Left forelimb (tissue), 1 donor: ENCODE data around the gene ANTXR1.
"Not testable (repeated sequence)": the region's sequence is repeated elsewhere in the genome, so short reads cannot be mapped to it uniquely, and the experiment has no call there.

Experiments
- DNase-seq: peaks from one replicate; pipeline ENCODE4 v3.0.0-alpha.2; 2018; ENCODE audit warnings: low spot score

Gene ANTXR1

DNA sequence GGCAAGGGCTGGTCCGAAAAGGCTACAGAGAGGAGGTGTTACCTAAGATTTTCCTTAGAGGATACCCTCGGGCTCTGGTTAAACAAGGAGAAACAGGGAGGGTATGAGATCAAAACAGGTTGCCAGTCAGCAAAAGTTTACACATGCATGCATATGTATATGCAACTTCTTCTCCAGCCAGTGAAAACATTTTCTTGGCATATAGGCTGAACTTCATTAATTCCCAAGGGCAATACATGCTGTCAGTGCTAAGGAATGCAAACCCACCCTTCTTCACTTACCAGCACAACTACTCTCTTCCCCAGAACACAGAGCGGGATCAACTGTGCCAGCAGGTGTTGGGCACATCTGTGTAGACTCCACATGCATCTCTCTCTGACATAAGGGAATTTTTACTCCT lies 198.1 kb downstream of the ANTXR1 start:
- no peak for DNase-seq

DNA sequence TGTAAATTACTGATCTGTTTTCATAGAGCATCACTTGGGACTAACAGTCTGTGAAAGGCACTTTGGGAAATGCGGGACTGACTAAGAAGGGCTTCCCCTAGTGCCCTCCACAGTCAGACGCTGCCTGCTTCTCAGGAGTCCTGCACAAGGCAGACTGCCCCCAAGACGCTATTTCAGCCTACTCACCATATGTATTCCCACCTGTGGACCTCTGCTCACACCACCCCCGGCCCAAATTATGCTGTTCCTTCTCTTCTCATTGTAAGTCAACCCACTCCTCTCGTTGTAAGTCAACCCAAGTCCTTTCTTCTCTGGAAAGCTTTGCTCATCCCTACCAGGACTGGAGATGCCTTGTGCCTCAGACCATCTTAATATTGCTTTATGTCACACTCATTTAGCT lies 198.7 kb downstream of the ANTXR1 start:
- no peak for DNase-seq

DNA sequence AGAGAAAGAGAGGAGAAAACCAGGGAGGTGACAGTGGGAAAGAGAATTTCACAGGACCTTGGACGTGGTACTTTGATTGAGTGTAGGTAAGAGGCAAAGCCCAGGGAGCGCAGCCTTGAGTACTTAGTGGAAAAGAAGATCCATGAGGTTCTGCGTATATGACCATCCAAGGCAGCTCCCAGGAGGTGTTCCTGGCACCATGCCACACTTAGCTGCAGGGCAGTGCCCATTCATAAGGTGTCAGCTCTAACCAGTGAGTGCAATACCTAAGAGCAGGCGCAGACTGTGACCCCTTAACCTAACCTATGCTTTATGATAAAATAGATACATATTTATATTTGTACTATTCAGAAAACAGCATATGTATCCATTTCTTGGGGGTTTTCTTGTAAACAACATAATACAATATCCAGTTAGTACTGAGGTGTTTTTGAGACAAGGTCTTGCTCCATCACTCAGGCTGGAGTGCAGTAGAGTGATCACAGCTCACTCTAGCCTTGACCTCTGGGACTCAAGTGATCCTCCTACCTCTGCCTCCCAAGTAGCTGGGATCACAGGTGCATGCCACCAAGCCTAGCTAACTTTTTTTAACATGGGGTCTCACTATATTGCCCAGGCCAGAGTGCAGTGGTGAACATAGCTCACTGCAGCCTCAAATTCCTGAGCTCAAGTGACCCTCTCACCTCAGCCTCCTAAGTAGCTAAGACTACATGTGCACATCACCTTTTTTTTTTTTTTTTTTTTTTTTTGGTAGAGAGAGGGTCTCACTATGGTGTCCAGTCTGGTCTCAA lies 199.5 kb downstream of the ANTXR1 start:
- DNase-seq: no peak

DNA sequence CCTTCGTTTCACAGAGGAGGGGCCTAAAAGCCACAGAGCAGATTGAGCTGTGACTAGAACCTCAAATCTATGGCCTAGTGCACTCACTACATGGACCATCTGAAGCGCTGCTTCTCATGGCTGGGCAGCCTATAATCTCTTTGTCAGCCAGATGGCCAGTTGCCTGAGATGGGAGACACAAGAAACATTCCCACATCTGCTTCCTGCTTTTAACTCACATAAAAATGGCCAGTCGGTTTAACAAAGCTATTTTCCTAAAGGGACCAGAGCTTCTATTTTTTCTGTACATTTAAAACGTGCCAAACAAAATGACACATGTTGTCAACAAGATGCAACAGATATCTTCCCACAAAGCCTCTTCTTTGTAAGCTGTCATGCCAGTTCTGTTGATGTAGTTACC lies 200.2 kb downstream of the ANTXR1 start:
- no peak for DNase-seq

DNA sequence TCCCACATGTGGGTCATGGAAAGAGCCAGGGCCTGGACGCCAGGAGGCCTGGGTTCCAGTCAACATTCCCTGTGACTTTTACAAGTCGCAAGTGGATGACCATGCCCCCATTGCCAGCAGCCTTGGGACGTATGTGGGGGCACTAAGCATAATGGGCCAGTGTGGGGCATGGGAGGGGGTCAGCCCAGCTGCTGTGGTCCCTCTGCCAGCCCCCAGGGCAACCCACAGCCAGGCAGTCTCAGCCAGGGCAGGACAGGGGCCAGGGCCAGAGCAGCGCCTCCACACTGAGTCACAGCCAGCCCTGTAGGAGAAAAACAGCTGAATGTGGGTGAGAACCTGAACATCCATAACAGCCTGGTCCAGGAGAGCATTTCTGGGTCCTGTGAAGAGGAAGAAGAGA lies 200.8 kb downstream of the ANTXR1 start:
- no peak for DNase-seq

DNA sequence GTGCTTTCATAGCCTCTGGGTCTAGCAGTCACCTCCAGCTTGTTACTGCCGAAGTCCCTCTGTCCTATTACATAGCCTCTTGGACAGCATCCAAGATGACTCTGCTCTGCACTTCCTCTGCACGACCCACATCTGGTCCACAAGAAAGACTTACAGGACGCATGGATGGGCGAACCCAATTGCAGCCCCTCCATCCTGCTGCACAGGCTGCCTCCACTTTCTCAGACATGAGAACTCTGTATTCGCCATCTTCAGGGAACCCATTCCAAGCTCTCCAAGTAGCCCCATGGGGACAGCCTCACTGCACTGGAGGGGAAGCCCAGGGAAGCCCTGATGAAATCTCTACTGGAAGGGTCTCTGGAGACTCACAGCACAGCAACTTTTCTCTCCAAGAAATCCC lies 201.9 kb downstream of the ANTXR1 start:
- DNase-seq: no peak

DNA sequence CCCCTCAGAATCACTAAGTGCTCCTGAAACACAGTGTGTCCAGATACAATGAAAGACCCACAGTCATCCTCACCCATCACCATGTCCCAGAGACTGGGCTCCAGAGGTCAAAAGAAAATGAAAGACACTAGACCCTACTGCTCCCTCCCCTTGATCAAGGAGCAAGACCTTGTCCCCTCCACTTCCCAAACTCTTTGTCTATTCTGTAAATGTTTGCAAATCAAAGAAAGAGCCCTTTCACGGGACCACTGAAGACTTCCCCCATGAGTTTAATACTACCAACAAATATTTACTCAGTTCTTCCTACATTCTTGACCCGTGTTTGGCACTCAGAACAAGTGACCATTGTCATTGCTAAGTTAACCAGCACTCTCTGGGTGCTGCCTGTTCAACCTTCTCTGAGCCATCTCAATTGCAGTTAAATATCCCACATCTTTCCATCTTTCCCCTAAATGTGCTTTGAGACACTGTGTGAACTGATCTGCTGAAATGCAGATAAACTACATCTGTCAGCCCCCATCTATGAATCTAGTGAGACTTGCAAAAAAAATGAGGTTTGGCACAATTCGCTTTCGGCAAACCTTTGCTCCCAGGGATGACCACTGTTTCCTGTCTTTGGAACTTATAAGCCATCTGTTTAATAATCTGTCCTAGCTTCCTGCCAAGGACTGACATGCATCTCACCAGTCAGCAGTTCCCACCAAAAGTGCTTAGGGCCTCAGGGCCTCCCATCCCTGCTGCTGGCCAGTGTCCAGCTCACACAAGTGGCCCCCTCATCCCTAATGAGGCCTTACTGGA lies 203.8 kb downstream of the ANTXR1 start:
- DNase-seq: peak; percentile 75

DNA sequence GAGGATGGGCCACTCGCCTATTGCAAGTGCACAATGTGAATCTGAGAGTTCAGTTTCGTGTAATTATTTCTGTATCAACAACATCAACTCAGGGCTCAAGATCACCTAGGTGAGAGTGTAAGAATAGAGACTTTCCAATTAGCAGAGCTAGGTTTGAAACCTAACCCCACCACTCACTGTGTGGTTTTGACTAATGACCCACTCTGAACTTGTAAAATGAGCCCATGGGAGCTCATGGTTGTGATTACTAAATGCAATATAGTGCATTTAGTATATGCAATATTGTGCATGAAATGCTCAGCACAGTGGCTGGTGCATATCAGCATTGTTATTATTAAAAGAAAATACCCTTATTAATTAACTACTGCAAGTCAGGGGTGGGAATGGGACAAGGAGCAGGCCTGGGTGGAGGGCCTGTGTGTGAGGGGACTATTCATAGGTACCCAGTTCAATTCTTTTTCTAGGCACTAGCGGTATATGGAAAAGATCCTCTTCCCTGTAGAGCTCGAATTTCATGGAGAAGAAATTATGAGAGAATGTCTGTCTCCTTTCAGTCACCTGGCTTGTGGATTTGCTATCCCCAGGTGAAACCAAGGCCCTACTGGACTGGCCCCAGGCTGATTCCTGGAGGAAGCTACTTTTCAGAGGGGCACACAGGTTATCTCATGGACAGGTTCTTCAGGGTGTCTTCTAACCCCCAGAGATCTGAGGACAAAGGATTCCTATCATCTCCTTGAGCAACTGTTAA lies 204.5 kb downstream of the ANTXR1 start:
- DNase-seq: no peak

DNA sequence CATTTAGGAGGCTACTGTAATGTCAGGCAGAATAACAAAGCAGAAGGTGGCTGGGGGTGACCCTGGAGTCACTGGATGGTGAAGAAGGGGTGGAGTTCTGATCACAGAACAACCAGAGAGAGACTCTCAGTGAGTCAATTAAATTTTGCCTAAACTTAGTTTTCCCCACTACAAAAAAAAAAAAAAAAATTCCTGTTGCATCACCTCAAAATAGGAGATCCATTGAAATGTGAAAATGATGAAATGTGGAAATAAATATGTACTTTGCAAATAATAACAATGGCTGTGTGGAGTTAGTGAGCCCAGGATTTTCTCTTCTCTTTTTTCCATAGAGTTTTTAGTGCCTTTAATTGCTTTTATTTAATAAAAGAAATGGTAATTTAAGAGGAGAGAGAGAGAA lies 208.5 kb downstream of the ANTXR1 start:
- no peak for DNase-seq

DNA sequence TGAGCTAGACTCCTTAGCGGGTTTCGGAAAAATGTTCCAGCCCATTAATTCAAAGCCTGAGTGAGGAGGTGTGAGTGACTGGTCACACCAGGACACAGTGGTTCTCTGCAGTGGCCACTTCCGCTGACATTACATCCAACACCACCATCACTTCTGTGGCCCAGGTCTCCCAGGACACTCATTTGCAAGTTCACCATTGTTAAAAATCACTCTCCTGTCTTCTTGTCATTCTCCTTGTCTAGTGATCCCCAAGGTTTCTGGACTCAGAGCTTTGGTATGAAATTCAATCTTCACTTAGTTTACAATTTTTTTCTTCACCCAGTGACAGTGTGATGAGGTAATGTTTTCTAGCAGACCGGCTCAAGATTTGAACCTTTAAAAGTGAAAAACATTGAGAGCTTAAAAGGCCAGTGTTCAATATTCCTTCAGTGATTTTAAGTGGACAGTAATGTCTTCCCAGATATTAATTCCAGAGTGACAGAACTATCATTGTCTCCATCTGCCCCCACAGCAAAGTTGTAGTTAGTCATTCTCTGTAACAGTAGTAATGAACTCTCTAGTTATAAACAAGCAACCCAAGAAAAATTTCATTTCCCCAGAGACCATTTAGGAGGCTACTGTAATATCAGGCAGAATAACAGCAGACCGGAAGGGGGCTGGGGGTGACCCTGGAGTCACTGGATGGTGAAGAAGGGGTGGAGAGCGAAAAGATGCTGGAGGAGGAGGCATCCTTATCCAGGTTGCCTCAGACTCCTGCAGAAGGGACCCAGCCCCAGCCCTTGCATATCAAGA lies 209.2 kb downstream of the ANTXR1 start:
- no peak for DNase-seq

DNA sequence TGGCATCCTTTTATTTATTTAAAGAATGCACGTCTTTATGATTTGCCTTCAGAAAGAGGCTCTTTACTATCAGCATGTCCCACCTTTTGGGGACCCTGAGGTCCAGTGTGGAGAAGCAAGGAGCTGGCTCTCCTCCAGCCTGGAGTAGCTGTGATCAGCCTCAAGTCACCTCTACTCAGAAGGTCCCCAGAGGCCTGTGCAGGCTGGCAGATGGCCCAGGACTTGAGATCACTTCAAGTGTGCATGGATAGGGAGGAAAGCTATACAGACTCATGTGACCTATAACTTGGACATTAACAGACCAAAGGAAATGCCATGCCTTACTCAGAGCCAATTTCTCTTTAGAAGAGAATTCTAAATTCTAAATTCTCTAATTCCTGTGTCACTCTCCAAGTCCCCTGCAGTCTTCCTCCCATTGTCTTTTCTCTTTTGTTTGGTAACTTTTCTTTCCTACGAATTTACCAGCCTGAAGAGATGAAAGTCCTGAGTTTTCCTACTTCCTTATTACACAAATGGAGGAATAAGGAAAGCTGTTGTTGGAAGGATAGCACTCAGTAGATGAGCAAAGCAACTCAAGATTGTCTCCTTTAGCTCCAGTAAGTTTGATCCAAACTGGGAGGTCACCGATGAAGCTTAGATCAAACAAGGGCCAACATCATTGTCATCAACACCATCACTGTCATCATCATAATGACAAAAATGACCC lies 210.1 kb downstream of the ANTXR1 start:
- no peak for DNase-seq

DNA sequence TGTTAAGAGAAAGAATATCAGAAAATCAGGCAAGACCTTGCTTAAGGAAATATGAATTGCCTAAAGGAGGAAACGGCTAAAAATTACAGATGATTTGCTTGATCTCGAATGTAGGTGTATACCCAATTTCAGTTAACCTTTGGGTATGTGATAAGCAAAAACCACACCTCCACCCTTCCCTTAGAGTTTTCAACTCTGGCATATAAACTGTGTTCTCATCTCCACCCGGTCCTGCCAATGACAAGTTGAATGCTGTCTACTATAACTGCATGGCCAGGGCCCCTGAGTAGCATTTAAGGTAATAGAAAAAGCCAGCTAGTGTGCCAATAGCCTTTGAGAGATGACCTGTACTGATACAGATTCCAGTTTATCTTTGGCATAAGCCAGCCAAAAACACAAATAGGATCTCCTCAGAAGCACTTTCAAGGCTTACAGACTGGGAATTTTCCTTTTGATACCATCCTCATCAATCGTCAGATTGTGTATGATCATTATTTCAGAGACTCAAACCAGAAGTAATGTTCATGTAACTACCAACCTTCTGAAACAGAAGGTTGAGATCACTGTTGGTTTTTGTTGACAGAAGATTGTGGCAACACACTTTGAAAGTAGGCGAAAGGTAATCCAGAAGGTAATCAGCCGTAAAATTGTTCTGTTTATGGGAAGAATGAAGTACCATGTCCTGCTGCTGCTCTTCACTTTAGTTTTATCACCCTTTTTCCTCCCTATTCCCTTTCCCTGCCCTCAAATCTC lies 211.0 kb downstream of the ANTXR1 start:
- DNase-seq: no peak

DNA sequence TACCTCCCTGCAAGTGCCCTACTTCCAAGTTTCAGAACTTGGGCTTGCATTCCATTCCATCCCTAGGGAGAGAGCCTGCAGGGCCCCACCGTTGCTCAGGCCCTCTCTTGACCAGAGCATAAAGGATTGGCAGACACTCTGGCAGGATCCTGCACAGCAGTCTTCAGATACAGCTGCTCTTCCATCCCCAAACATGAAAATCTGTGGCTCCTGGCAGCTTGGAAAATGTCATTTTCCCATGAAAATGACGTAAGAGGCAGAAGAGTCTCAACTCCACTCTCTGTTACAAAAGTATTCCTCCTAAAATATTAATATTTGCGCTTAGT lies 211.5 kb downstream of the ANTXR1 start:
- no peak for DNase-seq

DNA sequence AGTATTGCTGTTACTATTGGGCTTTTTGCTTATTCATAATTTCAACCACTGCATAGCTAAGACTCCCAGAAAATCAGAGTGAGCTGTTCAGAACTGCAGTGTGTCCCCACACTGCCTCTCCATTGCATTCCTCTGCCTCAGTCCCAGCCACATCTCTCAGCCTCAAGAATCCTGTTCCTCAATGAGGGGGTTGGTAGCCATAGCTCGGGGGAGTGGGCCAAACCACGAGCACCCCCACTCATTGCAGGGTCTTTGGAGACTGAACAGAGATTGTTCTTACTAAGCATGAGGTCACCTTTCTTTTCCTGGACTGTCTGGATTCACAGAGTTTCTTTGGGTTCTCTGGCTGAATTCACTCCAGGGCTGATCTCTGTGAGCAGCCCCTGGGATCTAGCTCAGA lies 213.0 kb downstream of the ANTXR1 start:
- no peak for DNase-seq

DNA sequence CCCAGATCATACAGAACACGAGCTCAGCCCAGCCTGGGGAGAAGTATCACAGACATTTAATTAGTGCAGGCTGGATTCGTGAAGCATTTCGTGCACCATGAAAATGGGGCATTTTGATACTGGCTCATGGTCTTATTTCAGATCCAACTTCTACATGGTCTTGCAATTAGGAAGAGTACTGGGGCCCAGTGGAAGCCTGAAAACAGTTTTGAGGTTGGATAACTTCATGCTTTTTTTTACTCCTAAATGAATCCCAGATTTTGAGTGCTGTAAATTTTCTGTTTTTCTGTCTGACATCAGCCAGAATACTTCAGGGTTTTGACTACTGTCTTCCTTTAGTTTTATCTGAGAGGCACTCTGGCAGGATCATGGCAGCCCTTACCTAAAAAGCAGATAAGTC lies 213.9 kb downstream of the ANTXR1 start:
- DNase-seq: no peak

DNA sequence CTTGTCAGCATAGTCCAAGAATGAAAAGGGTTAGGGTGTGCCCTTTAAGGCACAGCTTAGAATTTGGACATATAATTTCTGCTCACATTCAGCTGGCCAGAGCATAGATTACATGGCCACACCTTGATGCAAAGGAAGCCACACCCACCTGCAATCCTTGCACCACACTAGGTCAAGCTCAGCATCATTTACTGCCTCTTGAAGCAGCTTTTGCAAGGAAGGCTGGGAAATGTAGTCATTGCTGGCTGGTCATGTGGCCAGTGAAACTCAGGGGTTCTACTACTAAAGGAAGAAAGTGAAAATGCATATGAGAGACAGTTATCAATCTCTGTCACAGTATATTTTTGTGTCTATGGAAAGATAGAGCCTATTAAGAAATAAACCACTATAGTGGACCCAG lies 214.7 kb downstream of the ANTXR1 start:
- DNase-seq: no peak

DNA sequence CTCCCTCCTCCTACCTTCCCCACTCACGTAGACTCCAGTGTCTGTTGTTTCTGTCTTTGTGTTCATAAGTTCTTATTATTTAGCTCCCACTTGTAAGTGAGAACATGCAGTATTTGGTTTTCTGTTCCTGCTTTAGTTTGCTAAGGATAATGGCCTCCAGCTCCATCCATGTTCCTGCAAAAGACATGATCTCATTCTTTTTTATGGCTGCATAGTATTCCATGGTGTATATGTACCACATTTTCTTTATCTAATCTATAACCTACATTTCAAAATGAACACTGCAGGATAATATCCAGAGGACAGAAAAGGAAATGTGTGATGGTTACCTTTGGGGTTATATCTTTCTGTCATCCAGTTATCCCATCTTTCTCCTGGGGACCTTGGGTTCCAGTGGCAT lies 218.0 kb downstream of the ANTXR1 start:
- not testable (repeated sequence) for DNase-seq

DNA sequence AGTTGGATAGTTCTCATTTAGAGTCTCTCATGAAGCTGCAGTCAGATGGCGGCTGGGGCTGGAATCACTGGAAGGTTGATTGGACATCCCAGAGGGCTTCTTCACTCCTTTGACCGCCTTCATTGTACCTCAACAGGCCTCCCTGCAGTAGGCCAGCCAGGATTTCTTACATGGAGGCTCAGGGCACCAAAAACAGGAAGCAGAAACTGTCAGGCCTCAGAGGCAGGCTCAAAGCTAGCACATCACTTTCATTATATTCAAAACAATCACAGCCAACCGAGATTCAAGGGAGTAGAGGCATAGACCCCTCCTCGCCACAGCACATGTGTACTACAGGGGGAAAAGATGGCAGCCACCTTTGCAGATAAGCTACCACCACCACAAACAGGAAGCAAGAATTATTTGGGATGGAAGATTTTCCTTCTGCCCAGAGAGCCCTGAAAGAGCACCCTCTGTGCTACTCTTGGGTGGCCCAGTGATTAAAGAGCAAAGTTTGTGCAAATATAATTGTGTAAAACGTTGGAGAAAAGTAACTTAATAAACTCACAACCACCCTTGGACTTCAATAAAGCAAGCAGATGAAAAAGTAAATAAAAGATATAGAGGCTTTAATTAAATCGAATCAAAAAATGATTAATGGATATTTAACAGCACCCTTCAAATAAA lies 218.8 kb downstream of the ANTXR1 start:
- DNase-seq: no peak

DNA sequence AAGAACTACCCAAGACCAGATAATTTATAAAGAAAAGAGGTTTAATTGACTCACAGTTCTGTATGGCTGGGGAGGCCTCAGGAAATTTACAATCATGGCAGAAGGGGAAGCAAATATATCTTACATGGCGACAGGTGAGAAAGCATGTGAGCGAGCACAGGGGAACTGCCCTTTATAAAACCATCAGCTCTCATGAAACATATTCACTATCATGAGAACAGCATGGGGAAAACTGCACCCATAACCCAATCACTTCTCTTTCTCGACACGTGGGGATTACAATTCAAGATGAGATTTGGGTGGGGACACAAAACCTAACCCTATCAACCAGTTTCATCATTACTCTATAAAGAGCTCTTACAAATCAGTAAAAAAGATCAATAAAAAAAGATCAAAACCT lies 222.9 kb downstream of the ANTXR1 start:
- DNase-seq: not testable (repeated sequence)

DNA sequence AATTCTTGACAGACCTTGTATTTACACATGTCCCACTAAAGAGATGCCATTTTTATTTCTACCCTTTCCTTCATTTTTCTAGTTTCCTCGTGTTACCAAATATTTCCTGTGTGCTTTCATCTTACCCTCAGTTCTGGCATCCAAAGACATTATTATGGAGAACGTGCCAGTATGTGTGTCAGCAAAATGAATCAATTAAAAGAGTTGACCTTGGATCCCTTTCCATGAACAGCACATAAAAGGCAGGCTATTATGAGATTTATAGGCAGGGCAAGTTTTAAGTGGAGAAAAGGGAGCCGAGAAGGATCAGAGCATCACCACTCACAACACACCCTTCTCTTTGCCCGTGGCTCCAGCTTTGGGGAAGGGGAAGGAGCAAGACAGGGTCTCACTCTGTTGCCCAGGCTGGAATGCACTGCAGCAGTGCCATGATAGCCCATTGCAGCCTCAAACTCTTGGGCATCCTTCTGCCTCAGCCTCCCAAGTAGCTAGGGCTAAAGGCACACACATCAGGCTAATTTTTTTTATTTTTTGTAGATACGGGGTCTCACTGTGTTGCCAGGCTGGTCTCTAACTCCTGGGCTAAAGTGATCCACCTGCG lies 224.2 kb downstream of the ANTXR1 start:
- no peak for DNase-seq
